Measurements from ENCODE around the gene PIPOX.

- TF ChIP-seq, protein P1, sequence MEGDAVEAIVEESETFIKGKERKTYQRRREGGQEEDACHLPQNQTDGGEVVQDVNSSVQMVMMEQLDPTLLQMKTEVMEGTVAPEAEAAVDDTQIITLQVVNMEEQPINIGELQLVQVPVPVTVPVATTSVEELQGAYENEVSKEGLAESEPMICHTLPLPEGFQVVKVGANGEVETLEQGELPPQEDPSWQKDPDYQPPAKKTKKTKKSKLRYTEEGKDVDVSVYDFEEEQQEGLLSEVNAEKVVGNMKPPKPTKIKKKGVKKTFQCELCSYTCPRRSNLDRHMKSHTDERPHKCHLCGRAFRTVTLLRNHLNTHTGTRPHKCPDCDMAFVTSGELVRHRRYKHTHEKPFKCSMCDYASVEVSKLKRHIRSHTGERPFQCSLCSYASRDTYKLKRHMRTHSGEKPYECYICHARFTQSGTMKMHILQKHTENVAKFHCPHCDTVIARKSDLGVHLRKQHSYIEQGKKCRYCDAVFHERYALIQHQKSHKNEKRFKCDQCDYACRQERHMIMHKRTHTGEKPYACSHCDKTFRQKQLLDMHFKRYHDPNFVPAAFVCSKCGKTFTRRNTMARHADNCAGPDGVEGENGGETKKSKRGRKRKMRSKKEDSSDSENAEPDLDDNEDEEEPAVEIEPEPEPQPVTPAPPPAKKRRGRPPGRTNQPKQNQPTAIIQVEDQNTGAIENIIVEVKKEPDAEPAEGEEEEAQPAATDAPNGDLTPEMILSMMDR (IDR thresholded peaks at IDR 0.05; ENCODE audit: poor library complexity, severe bottlenecking), result no peak
- TF ChIP-seq EZH2 (IDR thresholded peaks at IDR 0.05; ENCODE audit: borderline replicate concordance, insufficient read depth, low read length, poor library complexity, severe bottlenecking) (no peak), POLR2AphosphoS5 (IDR thresholded peaks at IDR 0.05) (no peak), RAD21 (conservative IDR thresholded peaks at IDR 0.05) (no peak), MXI1 (conservative IDR thresholded peaks at IDR 0.05; ENCODE audit: poor library complexity, severe bottlenecking) (no peak), EP300 (conservative IDR thresholded peaks at IDR 0.05; ENCODE audit: poor library complexity, severe bottlenecking) (no peak), SMC3 (conservative IDR thresholded peaks at IDR 0.05; ENCODE audit: poor library complexity) (no peak), TAF1 (IDR thresholded peaks at IDR 0.05; ENCODE audit: low read depth) (no peak)
Measured at GRCh38 chr17:29010586-29010985, 32.4 kb upstream of the PIPOX start.

Data from neural cell (in vitro differentiated cells).